Naive thymus-derived CD4-positive, alpha-beta T cell (primary cell): ENCODE measurements around the gene IL23R. TPM values are rescaled to one million over a fixed set of nuclear protein-coding genes. Genes with fewer than 3 reads are reported as not detected.

Source experiments
- ATAC-seq: fragments of 150-1000 bp; cut with Tn5 transposase; 2 replicates; pipeline ENCODE4 v1.10.0; 2021; ENCODE audit warnings: mild to moderate bottlenecking, moderate library complexity
- CTCF ChIA-PET: fragments of 350-600 bp; sonication (Branson Sonifier 250); formaldehyde crosslinking; loops from one replicate; lab custom pipeline; 2021; ENCODE audit warnings: antibody characterized with exemption; lab: Charles Lee
- POLR2A ChIA-PET: fragments of 350-600 bp; sonication (Branson Sonifier 250); formaldehyde crosslinking; loops from one replicate; lab custom pipeline; 2021; ENCODE audit warnings: antibody characterized with exemption, inconsistent platforms; lab: Charles Lee
- DNase-seq, 9 donors: peaks; one replicate each; pipeline versions ENCODE4 v3.0.0 to v3.0.0-alpha.2; 2020 to 2022; ENCODE audit warnings: mixed read lengths in 1 of 9
- H3K27ac ChIP-seq: one replicate; pipeline ENCODE4 v1.7.0; 2013; ENCODE audit warnings: mild to moderate bottlenecking, low read depth, low read length, moderate library complexity
- H3K27me3 ChIP-seq, 2 donors: one replicate each; pipeline ENCODE4 v1.7.0; 2013; ENCODE audit warnings: low read length in 2 of 2, mild to moderate bottlenecking in 2 of 2, moderate library complexity in 2 of 2; ENCODE audit not compliant: control insufficient read depth in 2 of 2, insufficient read depth in 2 of 2
- H3K36me3 ChIP-seq, 3 experiments: 1 replicate in 2 of 3; 2 replicates in 1 of 3; pipeline ENCODE4 v1.7.0; 2013; ENCODE audit warnings: low read length in 3 of 3, mild to moderate bottlenecking in 3 of 3, moderate library complexity in 1 of 3; ENCODE audit not compliant: insufficient read depth in 3 of 3, control insufficient read depth in 2 of 3
- H3K4me1 ChIP-seq, 2 donors: one replicate each; pipeline ENCODE4 v1.7.0; 2013; ENCODE audit warnings: low read length in 2 of 2, mild to moderate bottlenecking in 2 of 2, moderate library complexity in 1 of 2; ENCODE audit not compliant: control insufficient read depth in 2 of 2, insufficient read depth in 2 of 2
- H3K4me3 ChIP-seq: 2 replicates; pipeline ENCODE4 v1.7.0; 2013; ENCODE audit warnings: mild to moderate bottlenecking, low read length
- H3K9me3 ChIP-seq, 3 experiments: 1 replicate in 2 of 3; 2 replicates in 1 of 3; pipeline ENCODE4 v1.7.0; 2013; ENCODE audit warnings: low read length in 3 of 3; ENCODE audit not compliant: control insufficient read depth in 2 of 3
- H3K27ac Mint-ChIP-seq, 9 donors: one replicate each; pipeline ENCODE4 v1.8.0; 2020 to 2022; ENCODE audit warnings: mixed read lengths in 9 of 9, mild to moderate bottlenecking in 8 of 9, moderate library complexity in 5 of 9, inconsistent platforms in 2 of 9
- H3K27me3 Mint-ChIP-seq, 5 donors: one replicate each; pipeline ENCODE4 v1.8.0; 2021 to 2022; ENCODE audit warnings: mixed read lengths in 5 of 5, mild to moderate bottlenecking in 1 of 5
- H3K36me3 Mint-ChIP-seq, 5 donors: one replicate each; pipeline ENCODE4 v1.8.0; 2020 to 2022; ENCODE audit warnings: mixed read lengths in 5 of 5, mild to moderate bottlenecking in 3 of 5, inconsistent platforms in 1 of 5
- H3K4me1 Mint-ChIP-seq, 7 donors: one replicate each; pipeline ENCODE4 v1.8.0; 2020 to 2022; ENCODE audit warnings: mixed read lengths in 7 of 7, mild to moderate bottlenecking in 3 of 7, inconsistent platforms in 1 of 7
- H3K4me3 Mint-ChIP-seq, 10 donors: one replicate each; pipeline ENCODE4 v1.8.0; 2020 to 2022; ENCODE audit warnings: mild to moderate bottlenecking in 10 of 10, mixed read lengths in 10 of 10, moderate library complexity in 6 of 10, inconsistent platforms in 2 of 10
- H3K9me3 Mint-ChIP-seq, 11 donors: one replicate each; pipeline ENCODE4 v1.8.0; 2020 to 2022; ENCODE audit warnings: mixed read lengths in 11 of 11, mild to moderate bottlenecking in 4 of 11, inconsistent platforms in 1 of 11, moderate library complexity in 1 of 11
- intact Hi-C, 2 donors: fragments of 100-400 bp; cut with micrococcal nuclease; formaldehyde crosslinking; loops; one replicate each; pipeline ENCODE4 v1.15.1; 2023
- polyA plus RNA-seq, 2 donors: library from polyadenylated mRNA; unstranded; fragments of 300-500 nt; fragmentation: Illumina TruSeq; gene quantifications; one replicate each; pipeline ENCODE4 v1.2.3, GENCODE V29; 2021
- total RNA-seq, 6 experiments: library from RNA in 5 of 6; stranded (reverse) in 5 of 6; gene quantifications; 1 replicate in 5 of 6; 2 replicates in 1 of 6; pipeline ENCODE4 v1.2.3 and lab custom pipeline; 2021 to 2026

IL23R gene
- total and polyA plus RNA-seq, 7 experiments from 2014 or later, result 0.09 to 0.48 (median 0.17) TPM; not detected in 4

DNA sequence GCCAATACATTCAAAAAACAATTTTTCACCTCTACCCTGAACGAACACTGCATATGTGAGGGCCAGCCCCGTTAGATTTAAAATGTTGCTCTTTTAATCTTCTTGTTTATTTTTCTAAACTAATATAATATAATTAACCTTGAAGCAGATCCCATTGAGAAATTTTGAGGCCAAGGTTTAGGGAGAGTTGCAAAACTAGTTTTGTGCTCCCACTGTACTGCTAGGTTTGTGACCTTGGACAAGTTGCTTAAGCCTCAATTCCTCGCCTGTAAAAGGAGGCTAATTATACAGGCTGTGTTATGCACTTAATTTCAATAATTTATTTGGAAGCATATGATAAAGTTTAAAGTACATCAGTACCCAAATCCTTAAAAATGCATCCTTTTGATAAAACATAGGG lies 3.7 kb downstream of the IL23R start:
- DNase-seq (no peak), ATAC-seq (no peak)
- Histone ChIP-seq H3K4me1 (peaks cover 29 to 34% of the 10 kb centered on the region in 2 donors), H3K27me3 (no peaks in the 10 kb centered on the region), H3K36me3 (no peaks in the 10 kb centered on the region), H3K4me3 (no peak overlapping the region), H3K9me3 (no peaks in the 10 kb centered on the region), H3K27ac (no peak overlapping the region)
- ChIA-PET CTCF (interaction anchor here (0.5 to 6.4 kb wide), 3 partner anchors 20 to 56 kb away, joined by 3 to 49 read pairs (median 7); no protein-coding TSS in a partner anchor), POLR2A (interaction anchor here (0.6 to 1.8 kb wide), 4 partner anchors 21 to 551 kb away, joined by 3 to 7 read pairs (median 4); partner anchors contain the start of genes DNAI4 and MIER1)
- intact Hi-C loops, result loop anchor here (1.0 to 5.0 kb wide), 6 partner anchors 21 to 517 kb away; partner anchors contain the start of genes GADD45A (in 1 of the 2) and IL12RB2 (in 1 of the 2)
- peak overlapping the region in 1 of 10 donors; percentile 65 for H3K4me3 Mint-ChIP-seq
- peaks cover 0 to 5% (median 0%) of the 10 kb centered on the region in 11 donors for H3K9me3 Mint-ChIP-seq
- peaks cover 26 to 67% (median 45%) of the 10 kb centered on the region in 7 donors for H3K4me1 Mint-ChIP-seq
- peaks cover 0 to 11% (median 0%) of the 10 kb centered on the region in 5 donors for H3K36me3 Mint-ChIP-seq
- H3K27me3 Mint-ChIP-seq, result peaks cover 0 to 8% (median 5%) of the 10 kb centered on the region in 5 donors
- no peak overlapping the region for H3K27ac Mint-ChIP-seq

DNA sequence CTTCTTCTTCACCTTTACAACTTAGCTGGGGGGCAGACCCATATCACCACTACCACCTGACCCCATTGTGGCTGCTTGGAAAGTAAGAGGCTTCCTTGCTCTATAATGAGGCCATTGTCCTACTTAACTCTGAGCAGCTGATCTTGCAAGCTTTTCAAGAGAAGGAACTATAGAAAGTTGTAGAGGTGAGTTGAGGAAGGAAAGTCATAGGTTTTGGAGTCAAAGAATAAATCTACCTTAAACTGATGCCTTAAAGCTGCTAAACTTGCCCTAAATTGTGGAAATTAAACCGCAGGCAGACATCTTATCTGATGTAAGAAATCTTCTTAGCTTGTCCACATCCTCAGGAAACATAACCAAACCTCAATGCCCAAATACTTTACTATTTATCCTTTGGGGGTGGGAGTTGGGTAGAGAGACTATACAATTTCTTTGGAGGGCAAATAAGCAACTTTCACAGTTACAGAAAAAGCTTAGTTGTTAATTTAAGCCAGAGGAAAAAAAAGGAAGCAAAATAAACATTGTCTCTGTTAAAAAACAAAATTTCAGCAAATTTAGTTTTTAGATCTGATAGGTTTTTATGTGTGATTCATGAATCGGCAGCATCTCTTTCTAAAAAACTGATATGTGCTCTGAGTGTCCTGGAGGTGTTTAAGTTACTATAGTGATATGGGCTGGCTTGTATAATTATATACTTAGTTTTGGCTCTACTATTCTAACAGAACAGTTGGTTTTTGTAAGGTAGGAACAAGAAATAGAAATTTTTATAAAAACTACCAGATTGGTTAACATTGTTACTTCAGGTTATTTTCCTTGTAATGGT lies 4.7 kb downstream of the IL23R start:
- ATAC-seq, result peak; percentile 83
- Mint-ChIP-seq H3K4me3 (peak overlapping the region; percentile 14 to 82 (median 76)), H3K27me3 (peaks cover 0 to 3% (median 0%) of the 10 kb centered on the region in 5 donors), H3K9me3 (peaks cover 0 to 3% (median 0%) of the 10 kb centered on the region in 11 donors), H3K4me1 (peaks cover 36 to 71% (median 55%) of the 10 kb centered on the region in 7 donors), H3K36me3 (peaks cover 0 to 17% (median 0%) of the 10 kb centered on the region in 5 donors), H3K27ac (peak overlapping the region in 7 of 9 donors; percentile 63 to 88 (median 76))
- no peaks in the 10 kb centered on the region for H3K9me3 ChIP-seq
- H3K4me1 ChIP-seq, result peaks cover 29 to 34% of the 10 kb centered on the region in 2 donors
- no peaks in the 10 kb centered on the region for H3K27me3 ChIP-seq
- CTCF ChIA-PET, result interaction anchor here (0.7 to 6.4 kb wide), 6 partner anchors 21 to 329 kb away, joined by 3 to 49 read pairs (median 6); no protein-coding TSS in a partner anchor
- H3K27ac ChIP-seq, result no peak overlapping the region
- H3K36me3 ChIP-seq, result no peaks in the 10 kb centered on the region
- H3K4me3 ChIP-seq, result peak overlapping the region; percentile 14
- POLR2A ChIA-PET, result interaction anchor here (0.6 to 1.8 kb wide), 9 partner anchors 15 to 380 kb away, joined by 3 to 10 read pairs (median 3); partner anchors contain the start of gene SERBP1
- DNase-seq, result peak in 7 of 9 donors; percentile 55 to 79 (median 71)
- intact Hi-C loops, result loop anchor here (1.0 to 5.0 kb wide), 10 partner anchors 8 to 516 kb away; partner anchors contain the start of genes GADD45A (in 1 of the 2) and IL12RB2 (in 1 of the 2)

GRCh38 chr1:67171574-67171955 lies 5.3 kb downstream of the IL23R start:
- intact Hi-C loops, result loop anchor here (1.0 to 5.0 kb wide), 9 partner anchors 8 to 516 kb away; partner anchors contain the start of genes GADD45A (in 1 of the 2) and IL12RB2 (in 1 of the 2)
- Histone ChIP-seq H3K27me3 (no peaks in the 10 kb centered on the region), H3K36me3 (no peaks in the 10 kb centered on the region), H3K4me3 (peak overlapping the region; percentile 1), H3K9me3 (no peaks in the 10 kb centered on the region), H3K4me1 (peaks cover 29 to 34% of the 10 kb centered on the region in 2 donors), H3K27ac (no peak overlapping the region)
- Mint-ChIP-seq H3K36me3 (peaks cover 0 to 18% (median 0%) of the 10 kb centered on the region in 5 donors), H3K4me3 (peak overlapping the region; percentile 14 to 82 (median 76)), H3K27me3 (peaks cover 0 to 3% (median 0%) of the 10 kb centered on the region in 5 donors), H3K27ac (peak overlapping the region in 8 of 9 donors; percentile 19 to 88 (median 76)), H3K9me3 (peaks cover 0 to 5% (median 0%) of the 10 kb centered on the region in 11 donors), H3K4me1 (peaks cover 36 to 73% (median 57%) of the 10 kb centered on the region in 7 donors)
- ChIA-PET POLR2A (interaction anchor here (0.9 to 1.8 kb wide), 5 partner anchors 16 to 258 kb away, joined by 3 to 8 read pairs (median 5); partner anchors contain the start of gene SERBP1), CTCF (interaction anchor here (0.9 to 6.4 kb wide), 5 partner anchors 22 to 329 kb away, joined by 3 to 49 read pairs (median 4); no protein-coding TSS in a partner anchor)
- DNase-seq, result peak in 1 of 9 donors; percentile 4
- ATAC-seq, result no peak

- ChIA-PET POLR2A (interaction anchor here (0.6 to 1.0 kb wide), 3 partner anchors 16 to 199 kb away, joined by 3 read pairs; no protein-coding TSS in a partner anchor), CTCF (interaction anchor here (0.6 to 6.4 kb wide), 6 partner anchors 20 to 328 kb away, joined by 3 to 49 read pairs (median 4); no protein-coding TSS in a partner anchor)
- Histone ChIP-seq H3K27me3 (no peaks in the 10 kb centered on the region), H3K4me3 (peak overlapping the region; percentile 1), H3K4me1 (peaks cover 29 to 34% of the 10 kb centered on the region in 2 donors), H3K9me3 (no peaks in the 10 kb centered on the region), H3K27ac (no peak overlapping the region), H3K36me3 (no peaks in the 10 kb centered on the region)
- H3K36me3 Mint-ChIP-seq, result peaks cover 0 to 20% (median 0%) of the 10 kb centered on the region in 5 donors
- DNase-seq, result peak in 7 of 9 donors; percentile 33 to 77 (median 64)
- peak overlapping the region; percentile 14 to 82 (median 76) for H3K4me3 Mint-ChIP-seq
- peak; percentile 65 for ATAC-seq
- H3K27ac Mint-ChIP-seq, result peak overlapping the region; percentile 15 to 88 (median 75)
- H3K27me3 Mint-ChIP-seq, result peaks cover 0 to 3% (median 0%) of the 10 kb centered on the region in 5 donors
- peaks cover 36 to 73% (median 57%) of the 10 kb centered on the region in 7 donors for H3K4me1 Mint-ChIP-seq
- intact Hi-C loops, result loop anchor here (1.0 to 5.0 kb wide), 13 partner anchors 9 to 515 kb away; partner anchors contain the start of genes GADD45A (in 1 of the 2), IL12RB2 (in 1 of the 2) and SERBP1 (in 1 of the 2)
- H3K9me3 Mint-ChIP-seq, result peaks cover 0 to 5% (median 0%) of the 10 kb centered on the region in 11 donors
Observed at GRCh38 chr1:67171978-67172377, 5.7 kb downstream of the IL23R start.

DNA sequence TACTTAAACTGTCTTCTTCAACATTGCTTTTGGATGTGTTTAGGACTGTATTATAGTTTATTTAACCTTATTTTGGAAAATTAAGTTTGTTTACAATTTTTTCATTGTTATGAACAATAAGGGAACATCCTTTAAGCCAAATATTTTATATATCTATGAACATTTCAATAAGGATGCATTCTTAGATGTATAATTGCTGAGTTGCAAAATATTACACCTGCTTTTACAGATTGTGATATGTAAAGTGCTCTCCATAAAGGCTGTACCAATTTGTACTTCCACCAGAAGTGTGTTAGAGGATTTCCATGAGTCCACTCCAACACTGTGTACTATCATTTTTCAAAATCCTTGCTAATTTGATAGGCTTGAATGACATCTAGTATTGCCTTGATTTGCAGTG lies 7.7 kb downstream of the IL23R start:
- H3K36me3 ChIP-seq, result no peaks in the 10 kb centered on the region
- H3K27me3 ChIP-seq, result no peaks in the 10 kb centered on the region
- ChIA-PET POLR2A (no interaction called here), CTCF (no interaction called here)
- Mint-ChIP-seq H3K27me3 (peaks cover 0 to 3% (median 0%) of the 10 kb centered on the region in 5 donors), H3K27ac (no peak overlapping the region), H3K4me3 (no peak overlapping the region), H3K4me1 (peaks cover 36 to 66% (median 56%) of the 10 kb centered on the region in 7 donors), H3K36me3 (peaks cover 0 to 37% (median 0%) of the 10 kb centered on the region in 5 donors), H3K9me3 (peaks cover 0 to 13% (median 2%) of the 10 kb centered on the region in 11 donors)
- peaks cover 29 to 34% of the 10 kb centered on the region in 2 donors for H3K4me1 ChIP-seq
- no peak for DNase-seq
- no peak for ATAC-seq
- H3K27ac ChIP-seq, result no peak overlapping the region
- H3K4me3 ChIP-seq, result no peak overlapping the region
- intact Hi-C loops, result loop anchor here (2.0 to 5.0 kb wide), 4 partner anchors 21 to 513 kb away; partner anchors contain the start of genes GADD45A (in 1 of the 2), IL12RB2 (in 1 of the 2) and SERBP1 (in 1 of the 2)
- H3K9me3 ChIP-seq, result no peaks in the 10 kb centered on the region
